HEK293T (cell line): ENCODE data around the gene FMN2.
"Not testable (repeated sequence)": the region's sequence is repeated elsewhere in the genome, so short reads cannot be mapped to it uniquely, and the experiment has no call there.

Source experiments
- CTCF ChIA-PET: fragments of 350-600 bp; formaldehyde crosslinking; extraction: SDS; loops from one replicate; lab custom pipeline; 2021; ENCODE audit warnings: antibody characterized with exemption, inconsistent platforms; lab: Yijun Ruan, JAX
- POLR2A ChIA-PET: fragments of 350-600 bp; formaldehyde crosslinking; extraction: SDS; loops from one replicate; lab custom pipeline; 2020; ENCODE audit warnings: antibody characterized with exemption, inconsistent platforms; lab: Yijun Ruan, JAX
- DNase-seq: peaks from one replicate; pipeline ENCODE4 v3.0.0; 2012; ENCODE audit warnings: mixed read lengths; ENCODE audit errors: extremely low spot score
- ARNT ChIP-seq: fragments of 450-650 bp; IDR thresholded peaks from 2 replicates; pipeline ENCODE4 v1.6.1; 2017; ENCODE audit warnings: mild to moderate bottlenecking
- BHLHE40 ChIP-seq: fragments of 450-650 bp; IDR thresholded peaks from 2 replicates; pipeline ENCODE4 v1.6.1; 2016; ENCODE audit warnings: mild to moderate bottlenecking, moderate library complexity, borderline replicate concordance
- CTBP1 ChIP-seq: fragments of 450-650 bp; IDR thresholded peaks from 2 replicates; pipeline ENCODE4 v1.6.1; 2016; ENCODE audit warnings: borderline replicate concordance
- ELF4 ChIP-seq: fragments of 450-650 bp; IDR thresholded peaks from 2 replicates; pipeline ENCODE4 v1.6.1; 2017; ENCODE audit warnings: antibody characterized with exemption
- FOXA1 ChIP-seq: fragments of 450-650 bp; IDR thresholded peaks from 2 replicates; pipeline ENCODE4 v1.6.1; 2016; ENCODE audit warnings: mild to moderate bottlenecking
- FOXK2 ChIP-seq: fragments of 450-650 bp; IDR thresholded peaks from 2 replicates; pipeline ENCODE4 v1.6.1; 2016; ENCODE audit warnings: mild to moderate bottlenecking
- FOXM1 ChIP-seq: fragments of 450-650 bp; IDR thresholded peaks from 2 replicates; pipeline ENCODE4 v1.6.1; 2017; ENCODE audit warnings: mild to moderate bottlenecking, borderline replicate concordance
- HDGF ChIP-seq: fragments of 450-650 bp; IDR thresholded peaks from 2 replicates; pipeline ENCODE4 v1.6.1; 2017; ENCODE audit warnings: antibody characterized with exemption, borderline replicate concordance
- L3MBTL2 ChIP-seq: fragments of 450-650 bp; conservative IDR thresholded peaks from 2 replicates; pipeline ENCODE4 v1.6.1; 2016; ENCODE audit warnings: mild to moderate bottlenecking
- LEF1 ChIP-seq: fragments of 450-650 bp; IDR thresholded peaks from 2 replicates; pipeline ENCODE4 v1.6.1; 2017; ENCODE audit warnings: mild to moderate bottlenecking, borderline replicate concordance
- NFRKB ChIP-seq: fragments of 450-650 bp; IDR thresholded peaks from 2 replicates; pipeline ENCODE4 v1.6.1; 2016; ENCODE audit warnings: mild to moderate bottlenecking, moderate library complexity
- SP1 ChIP-seq: fragments of 450-650 bp; IDR thresholded peaks from 2 replicates; pipeline ENCODE4 v1.6.1; 2017
- SUZ12 ChIP-seq: fragments of 450-650 bp; IDR thresholded peaks from 2 replicates; pipeline ENCODE4 v1.6.1; 2016; ENCODE audit warnings: mild to moderate bottlenecking
- TARDBP ChIP-seq: fragments of 450-650 bp; IDR thresholded peaks from 2 replicates; pipeline ENCODE4 v1.6.1; 2016
- ZNF384 ChIP-seq: fragments of 450-650 bp; IDR thresholded peaks from 2 replicates; pipeline ENCODE4 v1.6.1; 2016
- TF ChIP-seq, protein P1 (sequence below): fragments of 450-650 bp; IDR thresholded peaks from 2 replicates; pipeline ENCODE4 v1.6.1; 2016

Gene FMN2

DNA sequence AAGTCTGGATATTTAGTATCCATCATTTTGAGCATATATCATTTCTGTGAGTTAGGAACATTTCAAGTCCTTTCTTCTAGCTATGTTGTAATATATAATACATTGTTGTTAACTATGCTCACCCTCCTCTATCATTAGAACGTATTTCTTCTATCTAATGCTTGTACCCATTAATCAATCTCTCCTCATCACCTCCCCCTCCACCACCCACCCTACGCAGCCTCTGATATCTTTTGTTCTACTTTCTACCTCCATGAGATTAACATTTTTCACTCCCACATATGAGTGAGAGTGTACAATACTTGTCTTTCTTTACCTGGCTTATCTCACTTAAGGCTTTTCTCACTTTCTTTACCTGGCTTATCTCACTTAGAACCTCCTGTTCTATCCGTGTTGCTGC is 156.2 kb downstream of the FMN2 start:
- no peak for DNase-seq
- ChIA-PET CTCF (no interaction called here), POLR2A (no interaction called here)
- TF ChIP-seq SUZ12 (no peak), L3MBTL2 (no peak), ZNF384 (no peak), NFRKB (no peak), ARNT (no peak), CTBP1 (no peak), ELF4 (no peak), FOXA1 (no peak), FOXM1 (no peak), FOXK2 (no peak), HDGF (no peak)
- TF ChIP-seq, protein P1, sequence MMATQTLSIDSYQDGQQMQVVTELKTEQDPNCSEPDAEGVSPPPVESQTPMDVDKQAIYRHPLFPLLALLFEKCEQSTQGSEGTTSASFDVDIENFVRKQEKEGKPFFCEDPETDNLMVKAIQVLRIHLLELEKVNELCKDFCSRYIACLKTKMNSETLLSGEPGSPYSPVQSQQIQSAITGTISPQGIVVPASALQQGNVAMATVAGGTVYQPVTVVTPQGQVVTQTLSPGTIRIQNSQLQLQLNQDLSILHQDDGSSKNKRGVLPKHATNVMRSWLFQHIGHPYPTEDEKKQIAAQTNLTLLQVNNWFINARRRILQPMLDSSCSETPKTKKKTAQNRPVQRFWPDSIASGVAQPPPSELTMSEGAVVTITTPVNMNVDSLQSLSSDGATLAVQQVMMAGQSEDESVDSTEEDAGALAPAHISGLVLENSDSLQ, result no peak

DNA sequence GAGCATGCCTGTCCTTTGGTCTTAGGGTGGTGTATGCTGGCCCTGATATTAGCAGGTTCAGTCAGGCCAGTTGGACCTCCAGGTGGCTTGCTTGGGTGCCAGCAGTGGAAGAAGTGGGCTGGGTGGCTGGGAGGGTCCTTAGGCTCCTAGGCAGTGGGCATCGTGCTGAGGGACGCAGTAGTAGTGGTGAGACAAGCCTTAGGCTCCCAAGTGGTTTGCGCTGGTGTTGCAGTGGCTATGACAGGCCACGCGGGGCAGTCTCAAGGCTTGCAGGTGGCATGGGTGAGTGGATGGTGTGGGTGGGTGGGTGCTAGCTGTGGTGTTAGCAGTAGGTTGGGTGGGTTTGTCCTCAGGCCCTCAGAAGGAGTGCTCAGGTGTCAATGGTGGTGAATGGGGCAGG is 162.3 kb downstream of the FMN2 start:
- TF ChIP-seq CTBP1 (no peak), HDGF (no peak), SUZ12 (no peak), FOXA1 (no peak), NFRKB (no peak), FOXM1 (no peak), ELF4 (no peak), BHLHE40 (no peak), ARNT (no peak), SP1 (no peak), L3MBTL2 (no peak), ZNF384 (no peak), TARDBP (no peak), LEF1 (no peak), FOXK2 (no peak)
- TF ChIP-seq, protein P1, result no peak
- CTCF ChIA-PET, result no interaction called here
- no peak for DNase-seq
- POLR2A ChIA-PET, result no interaction called here

DNA sequence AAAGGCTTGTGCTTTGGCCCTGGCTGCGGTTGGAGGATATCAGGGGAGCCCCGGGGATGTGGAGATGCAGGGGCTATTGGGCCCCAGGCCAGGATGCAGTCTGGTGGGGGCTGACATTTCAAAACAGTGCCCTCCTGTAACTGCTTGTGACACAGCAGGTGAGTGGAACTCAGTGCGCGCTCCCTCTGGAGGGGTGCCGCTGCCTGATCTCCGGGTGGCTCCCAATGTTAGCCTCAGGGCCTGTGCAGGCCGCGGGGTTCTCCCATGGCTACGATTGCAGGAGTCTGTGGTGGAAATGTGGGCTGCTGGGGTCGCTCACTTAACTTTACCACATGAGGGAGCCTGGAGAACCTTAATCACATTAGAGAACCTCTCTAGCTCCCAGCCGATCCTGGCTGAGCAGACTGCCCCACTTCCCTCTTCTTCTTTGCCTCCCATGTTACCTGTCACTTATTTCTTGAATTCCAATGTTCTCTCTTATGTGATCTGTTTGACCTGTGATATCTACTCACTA is 163.2 kb downstream of the FMN2 start:
- CTCF ChIA-PET, result no interaction called here
- TF ChIP-seq TARDBP, result no peak
- no peak for TF ChIP-seq ZNF384
- TF ChIP-seq, protein P1, result no peak
- POLR2A ChIA-PET, result no interaction called here
- no peak for DNase-seq

DNA sequence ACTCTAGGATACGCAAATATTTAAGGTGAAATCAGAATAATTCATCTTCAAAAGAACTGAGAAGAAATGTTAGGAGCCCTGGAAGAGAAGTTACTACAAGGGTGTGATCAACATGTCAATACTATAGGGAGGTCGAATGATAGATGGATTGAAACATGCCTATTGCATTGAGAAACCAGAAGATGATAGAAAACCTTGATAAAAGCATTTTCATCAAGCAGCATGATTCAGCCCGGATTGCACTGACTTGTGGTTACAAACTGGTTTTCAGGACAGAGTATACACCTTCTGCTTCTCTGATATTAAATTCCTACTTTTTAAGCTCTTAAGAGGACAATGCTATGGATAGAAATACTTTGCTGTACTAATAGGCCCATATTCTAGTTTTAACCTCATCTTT is 164.2 kb downstream of the FMN2 start:
- DNase-seq, result no peak
- TF ChIP-seq FOXM1 (no peak), ELF4 (no peak), FOXA1 (no peak), SUZ12 (no peak), TARDBP (no peak), ZNF384 (no peak), FOXK2 (no peak), BHLHE40 (no peak)
- TF ChIP-seq, protein P1, result no peak
- CTCF ChIA-PET, result no interaction called here
- POLR2A ChIA-PET, result no interaction called here

DNA sequence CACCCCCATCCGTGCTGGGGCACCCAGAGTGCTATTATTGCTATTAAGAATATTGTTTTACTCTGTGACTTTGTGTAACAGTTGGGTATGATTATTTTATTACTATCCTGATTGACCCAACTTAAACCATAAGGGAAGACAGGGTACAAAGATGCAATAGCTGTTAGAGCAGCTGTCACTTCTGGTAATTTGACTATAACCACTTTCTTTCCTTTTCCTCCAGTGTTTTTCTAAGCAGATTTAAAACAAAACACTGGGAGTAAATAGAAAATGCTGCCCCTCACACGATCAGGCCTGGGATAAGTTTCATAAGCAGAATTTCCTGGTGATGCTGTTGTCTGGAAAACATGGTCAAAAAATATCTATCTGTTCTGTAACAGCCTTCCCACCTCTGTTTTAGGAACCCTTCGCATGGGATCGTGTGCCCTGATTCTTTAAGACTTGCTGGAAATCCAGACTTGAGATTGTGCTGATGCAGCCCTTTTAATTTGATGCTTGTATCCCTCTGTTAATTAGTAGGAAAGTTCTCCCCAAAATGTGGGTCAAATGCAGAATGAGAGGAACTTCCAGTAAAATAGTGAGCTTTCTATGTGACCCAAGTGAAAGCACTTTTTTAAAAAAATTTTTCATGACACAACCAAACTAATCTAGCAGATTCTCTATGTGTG is 165.3 kb downstream of the FMN2 start:
- ChIA-PET CTCF (no interaction called here), POLR2A (no interaction called here)
- DNase-seq, result no peak
- TF ChIP-seq BHLHE40 (no peak), ZNF384 (no peak), SP1 (no peak), CTBP1 (no peak)

- TF ChIP-seq HDGF (no peak), FOXM1 (no peak), SP1 (no peak), ARNT (no peak), NFRKB (no peak), CTBP1 (no peak), TARDBP (no peak), ELF4 (no peak), BHLHE40 (no peak), LEF1 (no peak), FOXK2 (no peak), L3MBTL2 (no peak), ZNF384 (no peak), SUZ12 (no peak), FOXA1 (no peak)
- TF ChIP-seq, protein P1, result no peak
- ChIA-PET POLR2A (no interaction called here), CTCF (no interaction called here)
- DNase-seq, result no peak
Observed at GRCh38 chr1:240258910-240259309, 167.2 kb downstream of the FMN2 start.

DNA sequence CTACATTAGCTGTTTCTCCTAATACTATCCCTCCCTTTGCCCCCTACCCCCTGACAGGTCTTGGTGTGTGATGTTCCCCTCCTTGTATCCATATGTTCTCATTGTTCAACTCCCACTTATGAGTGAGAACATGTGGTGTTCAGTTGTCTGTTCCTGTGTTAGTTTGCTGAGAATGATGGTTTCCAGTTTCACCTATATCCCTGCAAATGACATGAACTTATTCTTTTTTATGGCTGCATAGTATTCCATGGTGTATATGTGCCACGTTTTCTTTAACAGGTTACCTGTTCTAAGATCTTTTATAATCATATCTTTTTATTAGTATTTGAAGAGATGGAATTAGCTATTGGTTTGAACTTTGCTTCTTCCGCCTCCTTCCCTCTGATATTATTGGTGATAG is 172.8 kb downstream of the FMN2 start:
- DNase-seq, POLR2A ChIA-PET, CTCF ChIA-PET: not testable (repeated sequence)
